Breast epithelium (tissue), 4 donors: Measurements from ENCODE around the gene RNF151. TPM values are rescaled to one million over a fixed set of nuclear protein-coding genes. Genes with fewer than 3 reads are reported as not detected.

Experiments
- DNase-seq, 2 donors: peaks; one replicate each; pipeline ENCODE4 v3.0.0-alpha.2; 2019; ENCODE audit warnings: low spot score in 2 of 2
- H3K27ac ChIP-seq, 2 donors: fragments of 200-600 bp; sonication (generic) in 1 of 2; one replicate each; pipeline ENCODE4 v1.5.1; 2016 to 2019; ENCODE audit warnings: mild to moderate bottlenecking in 1 of 2
- H3K27me3 ChIP-seq, 2 donors: fragments of 200-600 bp; sonication (generic) in 1 of 2; one replicate each; pipeline versions ENCODE4 v1.5.1 to v1.6.0; 2017 to 2019; ENCODE audit warnings: control low read depth in 1 of 2, mild to moderate bottlenecking in 1 of 2
- H3K36me3 ChIP-seq: fragments of 200-600 bp; one replicate; pipeline ENCODE4 v1.5.1; 2019
- H3K4me1 ChIP-seq, 2 donors: fragments of 200-600 bp; sonication (generic); one replicate each; pipeline ENCODE4 v1.5.1; 2016 to 2019; ENCODE audit warnings: control low read depth in 1 of 2
- H3K4me3 ChIP-seq, 3 donors: fragments of 200-600 bp; sonication (generic); 1 replicate in 2 of 3; 2 replicates in 1 of 3; pipeline ENCODE4 v1.5.1; 2016 to 2019; ENCODE audit warnings: mild to moderate bottlenecking in 3 of 3, moderate library complexity in 2 of 3
- H3K9me3 ChIP-seq, 2 donors: fragments of 200-600 bp; sonication (generic) in 1 of 2; one replicate each; pipeline ENCODE4 v1.5.1; 2016 to 2019; ENCODE audit warnings: control low read depth in 1 of 2
- CTCF ChIP-seq, 3 donors: fragments of 450-650 bp; IDR thresholded peaks; one replicate each; pipeline ENCODE4 v1.5.1; 2016 to 2017; ENCODE audit warnings: antibody characterized with exemption in 3 of 3, mild to moderate bottlenecking in 3 of 3, moderate library complexity in 3 of 3
- POLR2A ChIP-seq: fragments of 450-650 bp; IDR thresholded peaks from one replicate; pipeline ENCODE4 v1.6.1; 2016; ENCODE audit warnings: antibody characterized with exemption, mild to moderate bottlenecking, moderate library complexity
- POLR2AphosphoS5 ChIP-seq, 3 donors: sonication (generic); formaldehyde crosslinking; IDR thresholded peaks; one replicate each; pipeline ENCODE4 v1.6.1; 2017; ENCODE audit warnings: antibody characterized with exemption in 3 of 3
- intact Hi-C: fragments of 100-400 bp; cut with DNase I; formaldehyde crosslinking; loops from one replicate; pipeline ENCODE4 v1.15.1; 2023; ENCODE audit warnings: low total_unique reads
- total RNA-seq, 3 donors: library from RNA; depleted of rRNA; stranded (reverse); fragments of >200 nt; gene quantifications; one replicate each; pipeline ENCODE4 v1.1.0, GENCODE V29; 2016

The RNF151 gene
- total RNA-seq, 3 donors from 2014 or later, result 0.98 TPM; not detected in 2

DNA sequence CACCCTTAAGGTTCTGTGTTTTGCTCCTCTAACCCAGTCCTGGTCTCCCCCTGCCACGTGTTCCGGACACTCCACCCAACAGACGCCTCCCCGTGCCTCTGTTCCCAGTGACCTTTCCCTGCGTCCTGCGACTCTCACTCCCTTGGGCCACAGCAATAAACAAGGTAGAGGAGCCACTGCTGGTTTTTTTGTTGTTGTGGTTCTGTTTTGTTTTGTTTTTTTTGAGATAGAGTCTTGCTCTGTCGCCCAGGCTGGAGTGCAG, 49.2 kb downstream of the RNF151 start:
- intact Hi-C loops, result no loop called here
- Histone ChIP-seq H3K4me3 (no peak overlapping the region), H3K27me3 (peaks cover 8 to 20% of the 10 kb centered on the region in 2 donors), H3K36me3 (no peaks in the 10 kb centered on the region), H3K4me1 (peaks cover 3 to 7% of the 10 kb centered on the region in 2 donors), H3K9me3 (no peaks in the 10 kb centered on the region), H3K27ac (no peak overlapping the region)
- TF ChIP-seq CTCF (IDR thresholded peaks at IDR 0.05) (no peak), POLR2AphosphoS5 (IDR thresholded peaks at IDR 0.05) (no peak), POLR2A (no peak)
- no peak for DNase-seq

DNA sequence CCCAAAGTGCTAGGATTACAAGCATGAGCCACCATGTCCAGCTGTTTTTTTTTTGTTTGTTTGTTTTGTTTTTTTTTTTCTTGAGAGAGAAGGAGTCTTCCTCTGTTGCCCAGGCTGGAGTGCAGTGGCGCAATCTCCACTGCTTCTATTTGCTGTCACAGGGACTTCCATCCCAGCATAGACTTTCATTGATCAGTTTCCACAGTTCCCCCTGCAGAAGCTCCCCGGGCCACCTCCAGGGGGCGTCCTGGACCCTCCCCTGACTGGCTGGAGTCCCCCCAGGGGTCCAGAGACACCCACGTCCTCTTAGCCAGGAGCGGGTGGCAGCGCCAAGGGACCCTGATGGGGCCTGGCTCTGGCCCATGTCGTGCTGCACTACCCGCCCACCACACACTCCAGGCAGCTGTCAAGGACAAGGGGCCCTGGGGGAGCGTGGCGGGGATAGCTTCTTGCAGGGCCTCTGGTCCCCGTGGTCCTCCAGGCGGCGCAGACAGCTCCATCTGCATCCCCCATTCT, 49.8 kb downstream of the RNF151 start:
- H3K4me1 ChIP-seq, result peaks cover 3 to 7% of the 10 kb centered on the region in 2 donors

More for the DNA sequence above, 49.8 kb downstream of the RNF151 start:
- peaks cover 8 to 20% of the 10 kb centered on the region in 2 donors for H3K27me3 ChIP-seq
- no peak overlapping the region for H3K27ac ChIP-seq
- no peaks in the 10 kb centered on the region for H3K36me3 ChIP-seq
- TF ChIP-seq CTCF (IDR thresholded peaks at IDR 0.05) (no peak), POLR2AphosphoS5 (IDR thresholded peaks at IDR 0.05) (no peak), POLR2A (no peak)
- no peak overlapping the region for H3K4me3 ChIP-seq
- no peak for DNase-seq
- H3K9me3 ChIP-seq, result no peaks in the 10 kb centered on the region
- intact Hi-C loops, result no loop called here

Other genes starting within 250 kb of the RNF151 start
- 100 to 1,000 TPM in 2 of 3 donors, 10 to 100 TPM in 1; 86.6 to 119 (median 115) TPM for gene NME3, start 195.3 kb upstream of the RNF151 start, total RNA-seq
- 10 to 100 TPM in 2 of 3 donors, 1 to 10 TPM in 1; 4.6 to 17.4 (median 14.0) TPM for gene EME2, start 194.0 kb upstream of the RNF151 start, total RNA-seq
- 10 to 100 TPM; 85.9 to 95.4 (median 87.8) TPM for gene MRPS34, start 193.7 kb upstream of the RNF151 start, total RNA-seq
- 100 to 1,000 TPM in 1 of 3 donors, 10 to 100 TPM in 2; 84.9 to 107 (median 88.5) TPM for gene SPSB3, start 184.3 kb upstream of the RNF151 start, total RNA-seq
- gene NUBP2, start 183.9 kb upstream of the RNF151 start, total RNA-seq, result 10 to 100 TPM; 61.6 to 82.6 (median 80.3) TPM
- gene IGFALS, start 173.2 kb upstream of the RNF151 start, total RNA-seq, result under 1 TPM; 0.32 to 0.44 (median 0.33) TPM
- 100 to 1,000 TPM in 1 of 3 donors, 10 to 100 TPM in 2; 61.9 to 114 (median 74.7) TPM for gene HAGH, start 140.0 kb upstream of the RNF151 start, total RNA-seq
- 10 to 100 TPM; 27.2 to 35.4 (median 29.7) TPM for gene FAHD1, start 139.7 kb upstream of the RNF151 start, total RNA-seq
- not detected for gene MEIOB, start 94.7 kb upstream of the RNF151 start, total RNA-seq
- not detected for gene HS3ST6, start 48.4 kb upstream of the RNF151 start, total RNA-seq
- 10 to 100 TPM; 12.1 to 17.4 (median 17.0) TPM for gene MSRB1, start 23.7 kb upstream of the RNF151 start, total RNA-seq
- not detected for gene RPL3L, start 12.2 kb upstream of the RNF151 start, total RNA-seq
- gene NDUFB10, start 7.3 kb upstream of the RNF151 start, total RNA-seq, result 100 to 1,000 TPM; 114 to 233 (median 144) TPM
- gene RPS2, start 2.0 kb upstream of the RNF151 start, total RNA-seq, result 1,000 to 10,000 TPM; 1,340 to 2,607 (median 1,661) TPM
- 10 to 100 TPM; 32.9 to 42.3 (median 33.1) TPM for gene TBL3, start 5.2 kb downstream of the RNF151 start, total RNA-seq
- gene NOXO1, start 14.6 kb downstream of the RNF151 start, total RNA-seq, result under 1 TPM in 2 of 3 donors, not detected in 1; 0.88 to 0.98 TPM
- 10 to 100 TPM; 15.7 to 18.1 (median 17.9) TPM for gene GFER, start 17.3 kb downstream of the RNF151 start, total RNA-seq
- gene SYNGR3, start 23.1 kb downstream of the RNF151 start, total RNA-seq, result 1 to 10 TPM in 1 of 3 donors, under 1 TPM in 2; 0.44 to 2.0 (median 0.64) TPM
- gene ZNF598, start 43.0 kb downstream of the RNF151 start, total RNA-seq, result 10 to 100 TPM; 16.0 to 25.2 (median 22.2) TPM
- gene NPW, start 52.9 kb downstream of the RNF151 start, total RNA-seq, result not detected
- gene NHERF2, start 60.0 kb downstream of the RNF151 start, total RNA-seq, result 10 to 100 TPM; 31.5 to 58.3 (median 38.9) TPM
- gene NTHL1, start 81.0 kb downstream of the RNF151 start, total RNA-seq, result 10 to 100 TPM; 10.6 to 27.9 (median 16.1) TPM
- 10 to 100 TPM; 41.6 to 52.4 (median 48.9) TPM for gene TSC2, start 81.1 kb downstream of the RNF151 start, total RNA-seq
- gene PKD1, start 169.0 kb downstream of the RNF151 start, total RNA-seq, result 100 to 1,000 TPM in 2 of 3 donors, 10 to 100 TPM in 1; 74.2 to 110 (median 107) TPM
- gene RAB26, start 181.8 kb downstream of the RNF151 start, total RNA-seq, result 1 to 10 TPM in 2 of 3 donors, not detected in 1; 3.5 to 3.9 TPM
- 10 to 100 TPM; 28.4 to 35.4 (median 32.5) TPM for gene TRAF7, start 188.9 kb downstream of the RNF151 start, total RNA-seq
- gene CASKIN1, start 229.7 kb downstream of the RNF151 start, total RNA-seq, result under 1 TPM in 2 of 3 donors, not detected in 1; 0.33 to 0.44 TPM
- gene MLST8, start 238.6 kb downstream of the RNF151 start, total RNA-seq, result 10 to 100 TPM; 42.7 to 48.1 (median 46.5) TPM
- 1 to 10 TPM; 1.4 to 7.5 (median 5.9) TPM for gene BRICD5, start 244.0 kb downstream of the RNF151 start, total RNA-seq
- gene PGP, start 248.0 kb downstream of the RNF151 start, total RNA-seq, result 10 to 100 TPM in 2 of 3 donors, 1 to 10 TPM in 1; 9.1 to 14.7 (median 12.9) TPM